HUDEP-2 (cell line): ENCODE results near the gene VEGFB.
A peak's percentile ranks its signal among the peaks of the same experiment; 100 is the strongest.

Source experiments
- DNase-seq, 76 experiments: peaks; one replicate each; lab custom pipeline; 2025; ENCODE audit not compliant: unreplicated experiment in 76 of 76; lab: John Stamatoyannopoulos, UW

The VEGFB gene

GRCh38 chr11:64233913-64234586 is at the start of gene VEGFB:
TSS of gene VEGFB (plus strand) at chr11:64234584. CDS start at chr11:64234834, 250 bp downstream.
- peak in 24 of 76 experiments; percentile 6 to 49 (median 30) for DNase-seq

GRCh38 chr11:64185175-64185692 is 49.1 kb upstream of the VEGFB start:
- DNase-seq, result peak in 59 of 76 experiments; percentile 42 to 95 (median 73)

DNA sequence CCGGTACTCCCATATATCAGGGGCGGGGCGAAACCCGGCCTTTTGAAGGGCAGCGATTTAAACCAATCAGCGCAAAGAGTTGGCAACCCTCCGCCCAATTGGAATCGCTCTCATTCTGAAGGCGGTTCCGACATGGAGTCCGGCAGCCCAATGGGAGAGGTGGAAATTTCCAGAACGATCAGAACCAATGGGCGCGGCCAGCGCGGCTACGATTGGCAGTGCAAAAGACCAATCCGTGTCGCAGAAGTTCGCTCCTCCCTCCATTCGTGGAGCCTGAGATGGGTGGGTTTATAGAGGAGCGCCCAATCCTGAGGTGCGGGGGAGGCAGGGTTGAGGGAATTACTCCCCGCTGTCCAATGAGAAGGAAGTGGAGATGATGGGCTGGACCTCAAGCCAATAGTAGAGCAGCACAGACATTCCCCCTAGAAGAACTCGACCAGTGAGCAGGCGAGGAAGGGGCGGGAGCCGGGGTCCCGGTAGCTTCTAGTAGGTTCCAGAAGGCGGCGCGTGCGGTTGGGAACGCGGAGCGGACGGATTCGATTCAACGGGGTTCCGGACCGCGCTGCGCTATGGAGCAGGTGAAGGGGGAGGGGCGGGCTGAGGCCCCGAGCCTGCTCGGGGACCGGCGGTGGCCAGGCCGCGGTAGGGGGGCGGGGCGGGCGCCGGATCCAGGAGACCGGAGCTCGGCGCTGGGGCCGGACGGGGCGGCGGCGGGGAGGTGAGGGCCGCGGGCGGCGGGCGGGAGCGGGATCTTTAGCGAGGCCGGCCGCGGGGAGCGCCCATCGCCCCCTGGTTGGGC is 48.5 kb upstream of the VEGFB start, which contains the start of gene STIP1:
Gene STIP1 (plus strand): TSS at position 479 of the 799 bp plus-strand sequence. CDS start 91 bp downstream, at position 570.
- DNase-seq, result peak in 75 of 76 experiments; percentile 91 to 100 (median 99)

- DNase-seq, result peak in 3 of 76 experiments; percentile 3 to 12 (median 8)
These were observed 47.8 kb upstream of the VEGFB start for GRCh38 chr11:64186492-64187165.

GRCh38 chr11:64192434-64192833 is 42.0 kb upstream of the VEGFB start:
- no peak for DNase-seq

- DNase-seq, result no peak
These were observed 37.8 kb upstream of the VEGFB start for GRCh38 chr11:64196626-64197025.

- DNase-seq, result no peak
These were observed 35.9 kb upstream of the VEGFB start for GRCh38 chr11:64198511-64198910.

GRCh38 chr11:64201543-64201942 is 32.8 kb upstream of the VEGFB start:
- DNase-seq, result no peak

GRCh38 chr11:64202992-64203391 is 31.4 kb upstream of the VEGFB start:
- no peak for DNase-seq

DNA sequence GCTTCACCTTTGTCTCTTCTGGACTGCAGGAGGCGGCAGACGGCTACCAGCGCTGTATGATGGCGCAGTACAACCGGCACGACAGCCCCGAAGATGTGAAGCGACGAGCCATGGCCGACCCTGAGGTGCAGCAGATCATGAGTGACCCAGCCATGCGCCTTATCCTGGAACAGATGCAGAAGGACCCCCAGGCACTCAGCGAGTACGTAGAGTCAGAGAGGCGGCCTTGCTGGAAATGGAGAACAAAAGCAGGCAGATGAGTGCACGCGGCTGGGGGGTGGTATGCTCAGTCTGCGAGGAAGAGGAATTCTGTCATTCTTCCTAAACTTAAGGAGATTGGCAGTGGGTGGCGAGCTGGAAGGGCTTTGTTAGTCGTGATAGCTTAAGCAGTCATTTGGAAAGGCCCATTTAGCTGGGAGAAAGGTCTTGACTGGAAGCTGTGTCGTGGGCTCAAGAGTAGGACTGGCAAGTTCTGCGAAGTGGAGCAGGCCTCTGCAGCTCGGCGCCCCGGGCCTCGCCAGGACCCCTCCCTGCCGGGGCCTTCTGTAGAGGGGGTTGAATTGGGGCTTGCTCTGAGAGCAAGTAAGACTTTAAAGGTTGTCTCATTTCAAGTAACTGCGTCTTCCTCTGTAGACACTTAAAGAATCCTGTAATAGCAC is 30.8 kb upstream of the VEGFB start:
- DNase-seq, result no peak

DNA sequence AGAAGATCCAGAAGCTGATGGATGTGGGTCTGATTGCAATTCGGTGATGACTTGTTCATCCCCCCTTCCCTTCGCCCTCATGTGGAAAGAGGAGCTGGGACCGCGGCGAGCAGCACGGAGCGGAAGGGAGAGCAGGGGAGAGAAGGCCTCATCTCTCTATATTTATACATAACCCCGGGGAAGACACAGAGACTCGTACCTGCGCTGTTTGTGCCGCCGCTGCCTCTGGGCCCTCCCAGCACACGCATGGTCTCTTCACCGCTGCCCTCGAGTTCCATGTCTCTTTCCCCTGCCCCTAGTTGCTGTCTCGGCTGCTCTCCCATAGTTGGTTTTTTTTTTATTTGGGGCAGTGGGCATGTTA is 30.3 kb upstream of the VEGFB start:
- no peak for DNase-seq

DNA sequence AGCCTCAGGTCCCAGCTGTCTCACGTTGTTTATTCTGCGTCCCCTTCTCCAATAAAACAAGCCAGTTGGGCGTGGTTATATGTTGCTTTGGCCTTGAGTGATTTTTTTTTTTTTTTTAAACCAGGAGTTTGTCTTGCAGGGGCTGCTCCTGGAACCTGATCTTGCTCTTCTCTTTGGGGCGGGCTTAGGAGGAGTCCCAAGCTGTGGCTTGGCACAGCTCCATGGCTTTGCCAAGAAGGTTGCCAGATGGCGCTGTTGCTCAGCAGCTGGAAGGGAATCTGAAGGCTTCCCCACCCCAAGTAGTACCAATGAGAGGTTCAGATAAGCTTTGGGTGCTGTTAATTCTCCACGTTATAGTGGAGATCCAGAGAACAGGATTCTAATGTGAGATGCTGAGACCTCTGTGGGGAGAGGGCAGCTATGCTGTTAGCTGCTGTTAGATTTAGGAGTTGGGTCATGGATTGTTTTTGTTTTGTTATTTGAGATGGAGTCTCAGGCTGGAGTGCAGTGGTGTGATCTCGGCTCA is 29.9 kb upstream of the VEGFB start:
- DNase-seq, result peak in 71 of 76 experiments; percentile 44 to 94 (median 84)

- DNase-seq, result peak in 68 of 76 experiments; percentile 20 to 81 (median 65)
These were observed 27.7 kb upstream of the VEGFB start, which contains the start of gene FERMT3 for GRCh38 chr11:64206457-64207255. TSS of gene FERMT3 (plus strand) at chr11:64206721. CDS start at chr11:64207365, 644 bp downstream.

DNA sequence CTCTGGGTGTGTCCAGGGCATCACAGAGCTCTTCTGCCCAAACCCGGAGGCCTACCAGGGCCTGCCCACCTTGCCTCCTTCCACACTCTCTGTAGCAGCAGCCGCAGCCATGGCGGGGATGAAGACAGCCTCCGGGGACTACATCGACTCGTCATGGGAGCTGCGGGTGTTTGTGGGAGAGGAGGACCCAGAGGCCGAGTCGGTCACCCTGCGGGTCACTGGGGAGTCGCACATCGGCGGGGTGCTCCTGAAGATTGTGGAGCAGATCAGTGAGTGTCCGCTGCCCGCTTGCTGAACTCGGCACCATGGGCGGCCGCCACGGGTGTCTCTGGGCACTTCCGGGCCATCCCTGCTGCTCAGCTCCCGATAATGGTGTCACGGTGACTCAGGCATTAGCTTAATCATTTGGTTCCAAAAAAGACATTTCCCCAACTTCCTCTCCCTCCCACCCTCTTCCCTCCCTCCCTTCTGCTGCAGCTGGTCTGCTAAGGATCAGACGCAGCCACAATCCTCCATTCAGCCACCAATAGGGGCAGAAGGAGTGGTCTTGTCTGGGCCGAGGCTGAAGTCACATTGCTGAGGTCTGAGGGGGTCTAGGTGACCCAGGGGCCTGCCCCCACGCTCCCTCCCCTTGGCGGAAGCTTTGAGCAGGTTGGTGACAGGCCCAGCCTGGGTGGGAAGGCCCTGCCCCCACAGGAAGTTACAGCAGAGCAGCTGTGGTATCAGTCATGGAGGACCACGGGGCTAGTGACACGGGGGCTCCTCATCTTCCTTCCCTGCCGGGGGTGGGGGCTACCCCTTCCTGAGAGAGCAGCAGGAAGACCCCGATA is 26.9 kb upstream of the VEGFB start:
- DNase-seq, result peak in 61 of 76 experiments; percentile 8 to 81 (median 48)

DNA sequence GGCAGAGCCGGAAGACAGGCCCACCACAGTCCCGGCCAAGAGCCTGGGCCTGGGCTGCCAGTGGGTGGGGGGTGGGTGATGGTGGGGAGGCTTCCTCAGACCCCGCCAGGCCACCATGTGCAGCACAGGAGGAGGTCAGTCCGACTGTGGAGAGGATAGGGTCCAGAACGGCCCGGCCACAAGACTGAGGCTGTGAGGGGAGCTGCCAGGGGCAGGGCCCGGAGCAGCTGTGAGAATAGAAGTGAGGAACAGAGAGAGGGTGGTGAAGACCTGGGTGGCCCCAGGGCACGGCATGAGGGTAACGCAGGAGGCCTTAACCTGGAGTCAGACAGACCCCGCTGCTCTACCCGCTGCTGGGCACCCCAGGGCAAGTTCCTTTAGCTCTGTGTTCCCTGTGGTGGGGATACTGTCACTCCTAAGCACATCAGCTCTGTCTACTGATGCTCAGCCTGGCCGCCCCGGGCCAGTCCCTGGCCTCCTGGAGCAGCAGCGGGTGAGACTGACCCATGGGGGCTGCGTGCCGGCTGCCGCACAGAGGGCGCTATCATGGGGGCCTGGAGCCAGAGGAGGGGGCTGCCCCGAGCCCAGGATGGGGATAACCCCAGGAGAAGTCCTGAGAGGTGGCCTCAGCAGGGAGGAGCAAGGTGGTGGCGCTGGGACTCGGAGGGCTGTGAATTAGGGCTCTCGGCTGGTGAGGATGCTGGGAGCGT is 26.1 kb upstream of the VEGFB start:
- no peak for DNase-seq

DNA sequence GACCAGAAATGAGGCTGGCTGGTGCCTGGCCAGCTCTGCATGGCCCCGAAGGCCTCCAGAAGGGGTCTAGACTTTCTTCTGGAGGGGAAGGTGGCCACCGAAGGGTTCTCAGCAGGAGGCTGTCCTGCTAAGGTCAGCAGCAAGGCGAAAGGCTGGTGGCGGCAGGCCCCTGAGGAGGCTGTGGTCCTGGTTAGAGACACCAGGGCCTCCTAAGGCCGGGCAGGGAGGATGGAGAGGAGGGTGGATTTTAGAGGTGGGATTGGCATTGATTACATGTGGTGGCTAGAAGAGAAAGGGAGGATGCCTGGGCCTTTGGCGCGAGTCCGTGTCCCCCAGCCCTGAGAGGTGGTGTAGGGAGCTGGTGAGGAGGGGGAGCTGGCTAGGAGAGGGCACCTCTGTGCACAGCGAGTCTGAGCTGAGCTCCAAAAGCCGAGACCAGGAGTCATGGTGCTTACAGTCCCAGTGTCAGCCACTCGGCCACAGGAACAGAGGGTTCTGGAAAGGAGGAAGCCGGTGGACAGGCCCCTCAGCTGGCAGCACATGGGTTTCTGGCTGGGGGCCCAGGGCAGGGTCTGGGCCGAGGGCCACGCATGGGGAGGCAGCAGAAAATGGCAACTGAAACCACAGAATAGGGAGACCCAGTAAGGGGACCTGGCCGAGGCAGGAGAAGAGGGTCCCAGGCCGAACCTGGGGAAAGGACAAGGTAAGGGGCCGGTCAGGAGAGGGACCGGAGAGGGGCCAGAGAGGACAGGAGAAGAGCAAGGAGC is 25.4 kb upstream of the VEGFB start:
- DNase-seq, result no peak

DNA sequence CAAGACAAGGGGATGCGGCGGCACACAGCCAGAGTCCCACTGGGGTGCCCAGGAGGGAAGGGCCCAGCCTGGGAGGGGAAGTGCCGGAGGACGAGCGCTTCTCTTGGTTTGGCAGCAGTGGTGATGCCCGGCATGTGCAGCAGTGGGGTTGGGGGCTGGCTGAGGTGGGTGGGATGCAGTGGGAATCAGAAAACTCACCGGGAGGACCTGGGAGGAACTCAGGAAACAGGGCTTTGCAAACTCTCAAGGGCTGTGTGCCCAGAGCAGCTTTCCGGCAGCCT is 24.9 kb upstream of the VEGFB start:
- no peak for DNase-seq
